ENCODE results near the gene EVI2B.

GRCh38 chr17:31311526-31311925 lies 2.3 kb downstream of the EVI2B start:
- TF ChIP-seq CTCF (conservative IDR thresholded peaks at IDR 0.05) (no peak), ZFX (IDR thresholded peaks at IDR 0.05) (no peak)

Measured in C4-2B (cell line).